HUES64 (cell line): ENCODE results near the gene TMEM132A.

Experiments
- H3K27ac ChIP-seq: 2 replicates; pipeline ENCODE4 v1.7.0; 2013; ENCODE audit warnings: low read depth, low read length, inconsistent platforms
- H3K27me3 ChIP-seq: 2 replicates; pipeline ENCODE4 v1.6.1; 2013; ENCODE audit warnings: mild to moderate bottlenecking, low read length; ENCODE audit not compliant: insufficient read depth
- H3K36me3 ChIP-seq: 2 replicates; pipeline ENCODE4 v1.6.1; 2013; ENCODE audit warnings: mild to moderate bottlenecking, low read length; ENCODE audit not compliant: insufficient read depth
- H3K4me1 ChIP-seq: 2 replicates; pipeline ENCODE4 v1.6.1; 2013; ENCODE audit warnings: mild to moderate bottlenecking, low read length, moderate library complexity; ENCODE audit not compliant: insufficient read depth
- H3K4me3 ChIP-seq: 2 replicates; pipeline ENCODE4 v1.5.1; 2013; ENCODE audit warnings: mild to moderate bottlenecking, low read length, moderate library complexity
- H3K9ac ChIP-seq: 2 replicates; pipeline ENCODE4 v1.6.1; 2013; ENCODE audit warnings: mild to moderate bottlenecking, low read depth, low read length
- H3K9me3 ChIP-seq: 2 replicates; pipeline ENCODE4 v1.6.1; 2013; ENCODE audit warnings: low read depth, low read length; ENCODE audit not compliant: insufficient read depth
- WGBS: fragments of 150-250, 120-280 bp; methylation state at CpG from one replicate; pipeline ENCODE4 v1.1.7; 2013; ENCODE audit warnings: missing lambda C conversion rate; 5-methylcytosine and 5-hydroxymethylcytosine counted together

TMEM132A gene

GRCh38 chr11:60933416-60934123, 9.3 kb downstream of the TMEM132A start:
- no peak overlapping the region for H3K4me3 ChIP-seq
- no peaks in the 10 kb centered on the region for H3K9me3 ChIP-seq
- no peaks in the 10 kb centered on the region for H3K27me3 ChIP-seq
- H3K9ac ChIP-seq: no peak overlapping the region
- H3K4me1 ChIP-seq: peaks cover 7% of the 10 kb centered on the region; the same call in 1 of the 2 replicates
- peaks cover 52% of the 10 kb centered on the region for H3K36me3 ChIP-seq
- WGBS: 94% methylated on average over 37 of the region's 37 CpGs
- H3K27ac ChIP-seq: no peak overlapping the region

DNA sequence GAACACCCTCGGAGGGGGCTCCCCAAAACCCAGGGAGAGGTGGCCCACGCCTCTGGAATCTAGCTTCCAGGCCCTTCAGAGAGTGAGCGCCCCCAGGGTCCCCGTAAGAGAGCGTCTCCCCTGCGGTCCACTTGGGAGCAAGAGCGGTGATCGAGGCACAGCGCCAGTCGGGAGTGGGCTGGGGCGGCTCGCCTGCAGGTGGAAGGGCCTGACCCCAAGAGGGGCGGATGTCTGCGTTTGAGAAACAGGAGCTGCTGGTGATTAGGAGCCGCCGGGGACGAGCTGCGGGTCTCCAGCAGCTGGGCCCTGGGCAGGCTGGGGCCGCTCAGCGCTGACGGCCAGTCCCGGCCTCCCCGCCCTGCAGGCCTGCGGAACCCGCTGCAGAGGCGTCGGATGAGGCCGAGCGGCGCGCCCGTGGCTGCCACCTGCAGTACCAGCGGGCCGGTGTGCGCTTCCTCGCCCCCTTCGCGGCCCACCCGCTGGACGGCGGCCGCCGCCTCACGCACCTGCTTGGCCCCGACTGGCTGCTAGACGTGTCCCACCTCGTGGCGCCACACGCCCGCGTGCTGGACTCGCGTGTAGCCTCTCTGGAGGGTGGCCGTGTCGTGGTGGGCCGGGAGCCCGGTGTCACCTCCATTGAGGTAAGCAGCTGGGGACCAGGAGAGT, 10.0 kb downstream of the TMEM132A start:
- no peaks in the 10 kb centered on the region for H3K27me3 ChIP-seq
- 95% methylated on average over 57 of the region's 57 CpGs for WGBS
- no peak overlapping the region for H3K4me3 ChIP-seq
- H3K9ac ChIP-seq: no peak overlapping the region
- peaks cover 7% of the 10 kb centered on the region; the same call in 1 of the 2 replicates for H3K4me1 ChIP-seq
- no peaks in the 10 kb centered on the region for H3K9me3 ChIP-seq
- H3K36me3 ChIP-seq: peaks cover 45% of the 10 kb centered on the region
- H3K27ac ChIP-seq: no peak overlapping the region

- H3K27me3 ChIP-seq: no peaks in the 10 kb centered on the region
- H3K9me3 ChIP-seq: no peaks in the 10 kb centered on the region
- peaks cover 7% of the 10 kb centered on the region; the same call in 1 of the 2 replicates for H3K4me1 ChIP-seq
- H3K9ac ChIP-seq: no peak overlapping the region
- WGBS: 92% methylated on average over 21 of the region's 21 CpGs
- H3K27ac ChIP-seq: no peak overlapping the region
- peaks cover 38% of the 10 kb centered on the region for H3K36me3 ChIP-seq
- H3K4me3 ChIP-seq: no peak overlapping the region
Measured at GRCh38 chr11:60934790-60935605, 10.7 kb downstream of the TMEM132A start.

GRCh38 chr11:60935676-60936442, 11.6 kb downstream of the TMEM132A start:
- H3K9ac ChIP-seq: no peak overlapping the region
- no peak overlapping the region for H3K27ac ChIP-seq
- no peaks in the 10 kb centered on the region for H3K27me3 ChIP-seq
- no peak overlapping the region for H3K4me3 ChIP-seq
- peaks cover 29% of the 10 kb centered on the region for H3K36me3 ChIP-seq
- WGBS: 95% methylated on average over 27 of the region's 27 CpGs
- no peaks in the 10 kb centered on the region for H3K9me3 ChIP-seq
- peaks cover 7% of the 10 kb centered on the region; the same call in 1 of the 2 replicates for H3K4me1 ChIP-seq

DNA sequence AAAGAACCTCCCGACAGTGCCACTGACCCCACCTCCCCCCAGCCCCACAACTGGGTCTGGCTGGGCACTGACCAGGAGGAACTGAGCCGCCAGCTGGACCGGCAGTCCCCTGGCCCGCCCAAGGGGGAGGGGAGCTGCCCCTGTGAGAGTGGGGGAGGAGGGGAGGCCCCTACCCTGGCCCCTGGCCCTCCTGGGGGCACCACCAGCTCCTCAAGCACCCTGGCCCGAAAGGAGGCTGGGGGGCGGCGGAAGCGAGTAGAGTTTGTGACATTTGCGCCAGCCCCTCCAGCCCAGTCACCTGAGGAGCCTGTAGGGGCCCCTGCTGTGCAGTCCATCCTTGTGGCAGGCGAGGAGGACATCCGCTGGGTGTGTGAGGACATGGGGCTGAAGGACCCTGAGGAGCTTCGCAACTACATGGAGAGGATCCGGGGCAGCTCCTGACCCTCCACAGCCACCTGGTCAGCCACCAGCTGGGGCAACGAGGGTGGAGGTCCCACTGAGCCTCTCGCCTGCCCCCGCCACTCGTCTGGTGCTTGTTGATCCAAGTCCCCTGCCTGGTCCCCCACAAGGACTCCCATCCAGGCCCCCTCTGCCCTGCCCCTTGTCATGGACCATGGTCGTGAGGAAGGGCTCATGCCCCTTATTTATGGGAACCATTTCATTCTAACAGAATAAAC, 12.3 kb downstream of the TMEM132A start:
- WGBS: 92% methylated on average over 18 of the region's 18 CpGs
- peaks cover 7% of the 10 kb centered on the region; the same call in 1 of the 2 replicates for H3K4me1 ChIP-seq
- no peaks in the 10 kb centered on the region for H3K27me3 ChIP-seq
- H3K4me3 ChIP-seq: no peak overlapping the region
- H3K27ac ChIP-seq: no peak overlapping the region
- H3K36me3 ChIP-seq: peaks cover 22% of the 10 kb centered on the region
- H3K9me3 ChIP-seq: no peaks in the 10 kb centered on the region
- no peak overlapping the region for H3K9ac ChIP-seq

- Histone ChIP-seq H3K36me3 (peaks cover 17% of the 10 kb centered on the region), H3K4me1 (peaks cover 7% of the 10 kb centered on the region; the same call in 1 of the 2 replicates), H3K27ac (no peak overlapping the region), H3K9ac (no peak overlapping the region), H3K27me3 (no peaks in the 10 kb centered on the region), H3K9me3 (no peaks in the 10 kb centered on the region), H3K4me3 (no peak overlapping the region)
- WGBS: 94% methylated on average over 12 of the region's 12 CpGs
Measured at GRCh38 chr11:60937144-60937527, 12.9 kb downstream of the TMEM132A start.

- H3K4me3 ChIP-seq: no peak overlapping the region
- no peak overlapping the region for H3K9ac ChIP-seq
- H3K27me3 ChIP-seq: no peaks in the 10 kb centered on the region
- H3K4me1 ChIP-seq: no peaks in the 10 kb centered on the region
- 93% methylated on average over 8 of the region's 8 CpGs for WGBS
- H3K27ac ChIP-seq: no peak overlapping the region
- no peaks in the 10 kb centered on the region for H3K9me3 ChIP-seq
- H3K36me3 ChIP-seq: peaks cover 10% of the 10 kb centered on the region; the same call in 1 of the 2 replicates
Measured at GRCh38 chr11:60937811-60938210, 13.6 kb downstream of the TMEM132A start.

- no peaks in the 10 kb centered on the region for H3K9me3 ChIP-seq
- H3K4me1 ChIP-seq: no peaks in the 10 kb centered on the region
- H3K27me3 ChIP-seq: no peaks in the 10 kb centered on the region
- H3K9ac ChIP-seq: no peak overlapping the region
- peaks cover 10% of the 10 kb centered on the region; the same call in 1 of the 2 replicates for H3K36me3 ChIP-seq
- no peak overlapping the region for H3K4me3 ChIP-seq
- WGBS: 72% methylated on average over 9 of the region's 9 CpGs
- H3K27ac ChIP-seq: no peak overlapping the region
Measured at GRCh38 chr11:60938500-60938899, 14.2 kb downstream of the TMEM132A start.

GRCh38 chr11:60939301-60939700, 15.0 kb downstream of the TMEM132A start:
- H3K36me3 ChIP-seq: 0 out of 2 replicates have a peak, but pooled peaks cover 5% of the 10 kb centered on the region
- no peaks in the 10 kb centered on the region for H3K9me3 ChIP-seq
- WGBS: 88% methylated on average over 7 of the region's 7 CpGs
- H3K9ac ChIP-seq: no peak overlapping the region
- H3K27me3 ChIP-seq: no peaks in the 10 kb centered on the region
- no peak overlapping the region for H3K4me3 ChIP-seq
- no peak overlapping the region for H3K27ac ChIP-seq
- no peaks in the 10 kb centered on the region for H3K4me1 ChIP-seq

GRCh38 chr11:60939855-60940254, 15.6 kb downstream of the TMEM132A start:
- Histone ChIP-seq H3K27ac (no peak overlapping the region), H3K4me1 (no peaks in the 10 kb centered on the region)

More at GRCh38 chr11:60939855-60940254, 15.6 kb downstream of the TMEM132A start:
- WGBS: 87% methylated on average over 2 of the region's 2 CpGs
- Histone ChIP-seq H3K27me3 (no peaks in the 10 kb centered on the region), H3K4me3 (no peak overlapping the region), H3K36me3 (0 out of 2 replicates have a peak, but pooled peaks cover 5% of the 10 kb centered on the region), H3K9ac (no peak overlapping the region), H3K9me3 (no peaks in the 10 kb centered on the region)
